Left cardiac atrium (tissue), 4 donors: ENCODE results near the gene MYL9. TPM values are rescaled to one million over a fixed set of nuclear protein-coding genes. Genes with fewer than 3 reads are reported as not detected.
A peak's percentile ranks its signal among the peaks of the same experiment; 100 is the strongest.

Source experiments
- ATAC-seq, 2 donors: fragments of 200-7000 bp; cut with Tn5 transposase; one replicate each; pipeline ENCODE4 v1.9.1; 2020; ENCODE audit warnings: mild to moderate bottlenecking in 2 of 2, moderate library complexity in 2 of 2
- DNase-seq: peaks from one replicate; pipeline ENCODE4 v3.0.0-alpha.2; 2020
- intact Hi-C, 2 donors: fragments of 100-400 bp; cut with DNase I; formaldehyde crosslinking; loops; one replicate each; pipeline versions ENCODE4 v1.14.1 to v1.15.1; 2022 to 2023
- total RNA-seq, 2 donors: library from RNA; stranded (reverse); fragmentation: NEBNext Ultra II Directional; extraction: Animal tissue kit (Norgen Biotek cat#: 25700); gene quantifications; one replicate each; pipeline ENCODE4 v1.2.1, GENCODE V29; 2021
- donor health status: DM: no; HTN: yes; CAD: no.
- donor health status: DM: no; HTN: yes; CAD: no; lungs with severe emphysema.
- donor health status: DM: yes; HTN: yes; CAD: no.
- donor health status: Dilated cardiomyopathy.

Gene MYL9
- total RNA-seq, 2 donors from 2014 or later = 1,946 to 2,055 TPM

- intact Hi-C loops = no loop called here
- DNase-seq (peak; percentile 87), ATAC-seq (peak; percentile 88 to 92)
These were observed 31.9 kb downstream of the MYL9 start, which contains the start of gene TGIF2 for GRCh38 chr20:36573103-36573797. Gene TGIF2, plus strand, starts transcription at chr20:36573597. Its CDS starts 5,178 bp downstream, at chr20:36578775.

GRCh38 chr20:36573798-36574365, 32.6 kb downstream of the MYL9 start:
- intact Hi-C loops = no loop called here
- ATAC-seq (peak; percentile 6 to 20), DNase-seq (peak; percentile 41)

GRCh38 chr20:36574366-36575135, 33.2 kb downstream of the MYL9 start:
- ATAC-seq (peak; percentile 10 to 56), DNase-seq (peak; percentile 69)
- intact Hi-C loops = no loop called here

GRCh38 chr20:36576081-36576445, 34.7 kb downstream of the MYL9 start:
- intact Hi-C loops = no loop called here
- DNase-seq = no peak
- ATAC-seq = no peak

GRCh38 chr20:36578356-36579041, 37.2 kb downstream of the MYL9 start:
- no peak for ATAC-seq
- intact Hi-C loops = no loop called here
- DNase-seq = no peak

GRCh38 chr20:36579996-36580545, 38.8 kb downstream of the MYL9 start:
- intact Hi-C loops = no loop called here
- ATAC-seq = no peak

GRCh38 chr20:36582322-36582721, 41.0 kb downstream of the MYL9 start:
- ATAC-seq = no peak
- intact Hi-C loops = no loop called here

More at GRCh38 chr20:36579996-36580545, 38.8 kb downstream of the MYL9 start:
- DNase-seq = no peak

GRCh38 chr20:36582821-36583220, 41.5 kb downstream of the MYL9 start:
- no peak for DNase-seq
- intact Hi-C loops = no loop called here
- no peak for ATAC-seq

More at GRCh38 chr20:36582322-36582721, 41.0 kb downstream of the MYL9 start:
- no peak for DNase-seq

- intact Hi-C loops = no loop called here
- ATAC-seq = no peak
These were observed 42.7 kb downstream of the MYL9 start for GRCh38 chr20:36584018-36584481.

GRCh38 chr20:36585410-36586125, 44.2 kb downstream of the MYL9 start:
- no peak for ATAC-seq
- intact Hi-C loops = no loop called here
- no peak for DNase-seq

More at GRCh38 chr20:36584018-36584481, 42.7 kb downstream of the MYL9 start:
- DNase-seq = no peak

- intact Hi-C loops = no loop called here
- ATAC-seq (no peak), DNase-seq (no peak)
These were observed 46.2 kb downstream of the MYL9 start for GRCh38 chr20:36587388-36588070.

- no peak for DNase-seq
- no peak for ATAC-seq
- intact Hi-C loops = loop anchor here (2.0 to 5.0 kb wide), 2 partner anchors 34 kb away; no protein-coding TSS in a partner anchor
These were observed 50.0 kb downstream of the MYL9 start for GRCh38 chr20:36591281-36591680.

GRCh38 chr20:36591854-36592641, 50.7 kb downstream of the MYL9 start:
- intact Hi-C loops = loop anchor here (2.0 to 5.0 kb wide), 2 partner anchors 35 kb away; no protein-coding TSS in a partner anchor
- ATAC-seq (no peak), DNase-seq (no peak)

- no peak for ATAC-seq
- intact Hi-C loops = loop anchor here in 1 of 2 donors (5.0 kb wide), 1 partner anchor 36 kb away; no protein-coding TSS in a partner anchor
- no peak for DNase-seq
These were observed 52.1 kb downstream of the MYL9 start for GRCh38 chr20:36593347-36593929.

GRCh38 chr20:36599912-36600345, 58.6 kb downstream of the MYL9 start:
- intact Hi-C loops = no loop called here
- DNase-seq (no peak), ATAC-seq (no peak)
